Lung (tissue), 12 donors: Measurements from ENCODE around the gene TRIM2. TPM values are rescaled to one million over a fixed set of nuclear protein-coding genes. Genes with fewer than 3 reads are reported as not detected.

Experiments used
- ATAC-seq: fragments of 200-7000 bp; cut with Tn5 transposase; one replicate; pipeline ENCODE4 v1.9.1; 2020; ENCODE audit warnings: moderate number of reproducible peaks; ENCODE audit not compliant: insufficient read depth, low FRiP score
- DNase-seq, 3 donors: peaks; one replicate each; pipeline ENCODE4 v3.0.0-alpha.2; 2013 to 2017
- H3K27ac ChIP-seq, 2 donors: one replicate each; pipeline ENCODE4 v1.5.1; 2013; ENCODE audit warnings: mild to moderate bottlenecking in 2 of 2, moderate library complexity in 2 of 2, control low read depth in 1 of 2, inconsistent platforms in 1 of 2, low read depth in 1 of 2, low read length in 1 of 2
- H3K27me3 ChIP-seq, 3 donors: one replicate each; pipeline ENCODE4 v1.5.1; 2013; ENCODE audit warnings: low read length in 2 of 3; ENCODE audit not compliant: control insufficient read depth in 3 of 3, insufficient read depth in 3 of 3
- H3K36me3 ChIP-seq, 4 donors: one replicate each; pipeline ENCODE4 v1.5.1; 2013; ENCODE audit warnings: low read length in 4 of 4, mild to moderate bottlenecking in 1 of 4, moderate library complexity in 1 of 4; ENCODE audit not compliant: control insufficient read depth in 4 of 4, insufficient read depth in 4 of 4
- H3K4me1 ChIP-seq, 5 donors: one replicate each; pipeline ENCODE4 v1.5.1; 2013; ENCODE audit warnings: low read length in 5 of 5, mild to moderate bottlenecking in 2 of 5, moderate library complexity in 1 of 5; ENCODE audit not compliant: control insufficient read depth in 5 of 5, insufficient read depth in 5 of 5
- H3K4me3 ChIP-seq: one replicate; pipeline ENCODE4 v1.5.1; 2013; ENCODE audit warnings: mild to moderate bottlenecking, control low read depth, moderate library complexity
- H3K9ac ChIP-seq, 2 donors: one replicate each; pipeline ENCODE4 v1.5.1; 2013; ENCODE audit warnings: low read length in 2 of 2, control low read depth in 1 of 2; ENCODE audit not compliant: insufficient read depth in 1 of 2
- H3K9me3 ChIP-seq, 4 donors: one replicate each; pipeline ENCODE4 v1.5.1; 2013; ENCODE audit warnings: low read length in 3 of 4, mild to moderate bottlenecking in 1 of 4, moderate library complexity in 1 of 4; ENCODE audit not compliant: control insufficient read depth in 4 of 4, insufficient read depth in 3 of 4
- CTCF ChIP-seq: IDR thresholded peaks from 2 replicates; pipeline ENCODE4 v1.5.1; 2012; ENCODE audit warnings: mild to moderate bottlenecking; ENCODE audit errors: control extremely low read depth, extremely low read depth
- WGBS, 2 donors: extraction: QIAGEN DNeasy Blood & Tissue Kit; methylation state at CpG; one replicate each; pipeline ENCODE4 v1.1.7; 2013; 5-methylcytosine and 5-hydroxymethylcytosine counted together
- polyA plus RNA-seq, 2 donors: library from polyadenylated mRNA; stranded (reverse); fragments of 200-250 nt; gene quantifications; one replicate each; pipeline ENCODE4 v1.2.1, GENCODE V29; 2013
- total RNA-seq, 2 donors: library from RNA; depleted of rRNA in 1 of 2; stranded (reverse); fragments of >200 nt in 1 of 2; gene quantifications; one replicate each; pipeline ENCODE4 v1.2.1, GENCODE V29; 2014 to 2021
- donor health status: control.
- donor health status: control.
- donor health status: Bipolar disorder and iron deficiency.
- donor health status: healthy.
- donor health status: DM: yes; HTN: yes; CAD: no.

TRIM2 gene
- total and polyA plus RNA-seq, 4 donors: 9.1 to 74.0 (median 38.1) TPM

GRCh38 chr4:153209410-153209809 is 5.2 kb downstream of the TRIM2 start:
- Histone ChIP-seq H3K36me3 (no peaks in the 10 kb centered on the region), H3K4me3 (no peak overlapping the region), H3K9ac (no peak overlapping the region), H3K9me3 (no peaks in the 10 kb centered on the region), H3K4me1 (peaks cover 0 to 42% (median 0%) of the 10 kb centered on the region in 5 donors), H3K27me3 (no peaks in the 10 kb centered on the region), H3K27ac (no peak overlapping the region)
- peak; percentile 66 to 91 (median 78) for DNase-seq
- no peak for TF ChIP-seq CTCF
- ATAC-seq: peak; percentile 71
- WGBS, 2 donors: 46 to 67% methylated on average over 5 of the region's 5 CpGs

- H3K36me3 ChIP-seq: no peaks in the 10 kb centered on the region
These were observed 6.5 kb downstream of the TRIM2 start for GRCh38 chr4:153210727-153211126.

GRCh38 chr4:153211986-153212728 is 7.9 kb downstream of the TRIM2 start:
- no peak for TF ChIP-seq CTCF
- no peaks in the 10 kb centered on the region for H3K27me3 ChIP-seq
- H3K9ac ChIP-seq: no peak overlapping the region
- H3K9me3 ChIP-seq: no peaks in the 10 kb centered on the region
- no peaks in the 10 kb centered on the region for H3K36me3 ChIP-seq
- no peak overlapping the region for H3K4me3 ChIP-seq
- 66 to 71% methylated on average over 5 of the region's 5 CpGs for WGBS, 2 donors
- H3K27ac ChIP-seq: no peak overlapping the region
- H3K4me1 ChIP-seq: peaks cover 0 to 27% (median under 1%) of the 10 kb centered on the region in 5 donors
- ATAC-seq (no peak), DNase-seq (no peak)

More at GRCh38 chr4:153210727-153211126, 6.5 kb downstream of the TRIM2 start:
- TF ChIP-seq CTCF: no peak
- H3K9ac ChIP-seq: no peak overlapping the region
- H3K4me3 ChIP-seq: no peak overlapping the region
- ATAC-seq (no peak), DNase-seq (no peak)
- H3K27ac ChIP-seq: no peak overlapping the region
- H3K4me1 ChIP-seq: peaks cover 0 to 29% (median 0%) of the 10 kb centered on the region in 5 donors
- WGBS, 2 donors: 86 to 92% methylated on average over 1 of the region's 1 CpG
- H3K27me3 ChIP-seq: no peaks in the 10 kb centered on the region
- H3K9me3 ChIP-seq: no peaks in the 10 kb centered on the region

GRCh38 chr4:153212736-153213135 is 8.5 kb downstream of the TRIM2 start:
- Histone ChIP-seq H3K4me3 (no peak overlapping the region), H3K36me3 (no peaks in the 10 kb centered on the region), H3K9me3 (no peaks in the 10 kb centered on the region), H3K27me3 (no peaks in the 10 kb centered on the region), H3K9ac (no peak overlapping the region), H3K27ac (no peak overlapping the region), H3K4me1 (peaks cover 0 to 27% (median 1%) of the 10 kb centered on the region in 5 donors)
- DNase-seq: no peak
- no peak for TF ChIP-seq CTCF
- no peak for ATAC-seq
- 82 to 84% methylated on average over 1 of the region's 1 CpG for WGBS, 2 donors
